Measurements from ENCODE around the gene CEP20. TPM values are rescaled to one million over a fixed set of nuclear protein-coding genes. Genes with fewer than 3 reads are reported as not detected.

The CEP20 gene
- total RNA-seq, 1 experiment from 2014 or later: 36.9 TPM

DNA sequence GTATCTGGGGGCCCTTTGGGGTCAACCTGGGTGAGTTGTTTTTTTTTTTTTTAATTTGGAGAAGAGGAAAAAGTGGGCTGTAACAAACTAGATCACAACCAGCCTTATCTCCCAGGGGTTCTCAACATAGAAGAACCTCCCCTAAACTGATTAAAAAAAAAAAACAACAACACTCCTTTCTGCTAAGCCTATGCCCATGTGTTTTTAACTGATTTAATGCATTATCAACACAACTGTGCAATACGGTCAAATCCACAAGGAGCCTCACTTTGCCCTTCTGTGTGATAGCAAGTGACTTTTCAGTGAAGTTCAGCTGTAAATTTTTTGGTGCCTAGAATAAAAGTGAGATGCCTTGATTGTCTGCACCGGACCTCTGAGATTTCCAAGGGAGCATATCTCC is 32.2 kb downstream of the CEP20 start:
- Histone ChIP-seq H3K79me2 (ENCODE audit: insufficient read depth, low read length) (no peaks in the 10 kb centered on the region), H3K56ac (ENCODE audit: insufficient read length, low read depth, low read length) (no peak overlapping the region), H3K14ac (ENCODE audit: insufficient read depth, low read length) (no peak overlapping the region), H2BK12ac (ENCODE audit: insufficient read length, low read depth, low read length) (no peak overlapping the region), H3K4me2 (ENCODE audit: insufficient read depth, insufficient read length, low read length) (peak overlapping the region; percentile 100), H4K91ac (ENCODE audit: insufficient read length, low read depth, low read length) (no peak overlapping the region), H4K5ac (ENCODE audit: insufficient read length, low read depth, low read length) (no peak overlapping the region), H3K23me2 (ENCODE audit: insufficient read length, low read depth, low read length, poor library complexity, severe bottlenecking) (peaks cover 15% of the 10 kb centered on the region), H3K4me1 (ENCODE audit: insufficient read depth, low read length) (no peaks in the 10 kb centered on the region), H4K8ac (replicated peaks; ENCODE audit: insufficient read length, low read depth, low read length) (no peak overlapping the region), H3K27me3 (ENCODE audit: insufficient read depth, low read length) (peaks cover 19% of the 10 kb centered on the region; the same call in 1 of the 2 replicates), H2BK20ac (ENCODE audit: low read depth, low read length, poor library complexity, severe bottlenecking) (no peak overlapping the region), H3K79me1 (ENCODE audit: insufficient read depth, low read depth, low read length, poor library complexity, severe bottlenecking) (no peaks in the 10 kb centered on the region), H3K9ac (ENCODE audit: extremely low read depth, insufficient read length, low read length) (no peak overlapping the region), H3K9me3 (ENCODE audit: control insufficient read depth, low read depth, low read length) (no peaks in the 10 kb centered on the region), H3K18ac (ENCODE audit: insufficient read length, low read depth, low read length) (no peak overlapping the region), H2AFZ (ENCODE audit: low read length) (no peak overlapping the region), H4K20me1 (ENCODE audit: control insufficient read depth, insufficient read depth, insufficient read length) (no peaks in the 10 kb centered on the region), H3K4ac (ENCODE audit: low read depth, low read length) (no peak overlapping the region), H3K23ac (ENCODE audit: insufficient read length, low read depth, low read length) (no peak overlapping the region), H3T11ph (ENCODE audit: low read length) (no peak overlapping the region), H2BK120ac (ENCODE audit: low read depth, low read length, poor library complexity, severe bottlenecking) (no peak overlapping the region), H2AK5ac (ENCODE audit: insufficient read length, low read length) (no peak overlapping the region), H2BK15ac (ENCODE audit: low read depth, low read length) (no peak overlapping the region), H2BK5ac (ENCODE audit: insufficient read length, low read length) (no peak overlapping the region), H3K27ac (ENCODE audit: insufficient read length, low read depth, low read length) (no peak overlapping the region)
- Mint-ChIP-seq H3K9me3 (no peaks in the 10 kb centered on the region), H3K27ac (no peak overlapping the region), H3K27me3 (ENCODE audit: low read depth) (peaks cover 60% of the 10 kb centered on the region), H3K4me3 (peak overlapping the region; percentile 79 to 87), H3K36me3 (ENCODE audit: insufficient read depth in 1 of 3, low read depth in 3 of 3) (no peaks in the 10 kb centered on the region), H3K4me1 (peaks cover 12 to 14% of the 10 kb centered on the region in 2 experiments)
- no peak for DNase-seq
- no CpG with 5 or more reads among the region's 2 CpGs for WGBS (ENCODE audit: extremely low coverage, insufficient read length, low lambda C conversion rate)
- TF ChIP-seq, protein P1, sequence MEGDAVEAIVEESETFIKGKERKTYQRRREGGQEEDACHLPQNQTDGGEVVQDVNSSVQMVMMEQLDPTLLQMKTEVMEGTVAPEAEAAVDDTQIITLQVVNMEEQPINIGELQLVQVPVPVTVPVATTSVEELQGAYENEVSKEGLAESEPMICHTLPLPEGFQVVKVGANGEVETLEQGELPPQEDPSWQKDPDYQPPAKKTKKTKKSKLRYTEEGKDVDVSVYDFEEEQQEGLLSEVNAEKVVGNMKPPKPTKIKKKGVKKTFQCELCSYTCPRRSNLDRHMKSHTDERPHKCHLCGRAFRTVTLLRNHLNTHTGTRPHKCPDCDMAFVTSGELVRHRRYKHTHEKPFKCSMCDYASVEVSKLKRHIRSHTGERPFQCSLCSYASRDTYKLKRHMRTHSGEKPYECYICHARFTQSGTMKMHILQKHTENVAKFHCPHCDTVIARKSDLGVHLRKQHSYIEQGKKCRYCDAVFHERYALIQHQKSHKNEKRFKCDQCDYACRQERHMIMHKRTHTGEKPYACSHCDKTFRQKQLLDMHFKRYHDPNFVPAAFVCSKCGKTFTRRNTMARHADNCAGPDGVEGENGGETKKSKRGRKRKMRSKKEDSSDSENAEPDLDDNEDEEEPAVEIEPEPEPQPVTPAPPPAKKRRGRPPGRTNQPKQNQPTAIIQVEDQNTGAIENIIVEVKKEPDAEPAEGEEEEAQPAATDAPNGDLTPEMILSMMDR (conservative IDR thresholded peaks at IDR 0.05): no peak
